Cardiac muscle cell (in vitro differentiated cells and primary cell): ENCODE measurements around the gene MUC4. TPM values are rescaled to one million over a fixed set of nuclear protein-coding genes. Genes with fewer than 3 reads are reported as not detected.

ENCODE experiments used
- DNase-seq, 2 donors: peaks; one replicate each; pipeline versions ENCODE4 v3.0.0 to v3.0.0-alpha.2; 2010 to 2017; ENCODE audit warnings: low read depth in 1 of 2, low spot score in 1 of 2
- H3K27ac ChIP-seq: fragments of 200-600 bp; sonication (generic); 2 replicates; pipeline ENCODE4 v1.5.1; 2016
- H3K27me3 ChIP-seq: fragments of 200-600 bp; sonication (generic); 2 replicates; pipeline ENCODE4 v1.6.0; 2016; ENCODE audit warnings: control low read depth
- H3K36me3 ChIP-seq: fragments of 200-600 bp; sonication (generic); 2 replicates; pipeline ENCODE4 v1.5.1; 2016; ENCODE audit warnings: control low read depth
- H3K4me1 ChIP-seq: fragments of 200-600 bp; sonication (generic); 2 replicates; pipeline ENCODE4 v1.8.1; 2017; ENCODE audit warnings: low read depth, mild to moderate bottlenecking, mixed run types
- H3K4me3 ChIP-seq: fragments of 200-600 bp; sonication (generic); 2 replicates; pipeline ENCODE4 v1.5.1; 2016; ENCODE audit warnings: mild to moderate bottlenecking
- H3K9me3 ChIP-seq: fragments of 200-600 bp; sonication (generic); 2 replicates; pipeline ENCODE4 v1.5.1; 2017; ENCODE audit warnings: low read depth, mild to moderate bottlenecking, control low read depth
- CTCF ChIP-seq: IDR thresholded peaks from 2 replicates; pipeline ENCODE4 v1.5.1; 2012; ENCODE audit warnings: low read depth, mild to moderate bottlenecking, low read length
- polyA plus RNA-seq: library from polyadenylated mRNA; unstranded; fragments of >200 nt; fragmentation: Nextera tagmentation; extraction: Ambion mirVana; gene quantifications from 2 replicates; pipeline ENCODE4 v1.2.1, GENCODE V29; 2016
- total RNA-seq: library from RNA; depleted of rRNA; stranded (reverse); fragments of >200 nt; gene quantifications from 2 replicates; pipeline ENCODE4 v1.2.3, GENCODE V29; 2016

MUC4 gene
- total RNA-seq (not detected in 2 replicates), polyA plus RNA-seq (0.16 and 0.25 TPM in 2 replicates)

GRCh38 chr3:195811756-195812155 lies at the start of gene MUC4:
Gene MUC4 (minus strand): TSS chr3:195811929. CDS start chr3:195811817, 112 bp downstream.
- Histone ChIP-seq H3K4me1 (peaks cover 3% of the 10 kb centered on the region), H3K27me3 (no peaks in the 10 kb centered on the region), H3K36me3 (no peaks in the 10 kb centered on the region), H3K27ac (no peak within 1 kb of the TSS), H3K9me3 (no peaks in the 10 kb centered on the region), H3K4me3 (no peak within 1 kb of the TSS)
- no peak for DNase-seq
- TF ChIP-seq CTCF, result no peak

GRCh38 chr3:195860456-195860855 lies 48.7 kb upstream of the MUC4 start:
- DNase-seq, result no peak
- TF ChIP-seq CTCF, result no peak
- Histone ChIP-seq H3K9me3 (no peaks in the 10 kb centered on the region), H3K36me3 (no peaks in the 10 kb centered on the region), H3K4me1 (no peaks in the 10 kb centered on the region), H3K27ac (no peak overlapping the region), H3K4me3 (no peak overlapping the region), H3K27me3 (no peaks in the 10 kb centered on the region)

- Histone ChIP-seq H3K4me1 (no peaks in the 10 kb centered on the region), H3K9me3 (no peaks in the 10 kb centered on the region), H3K36me3 (no peaks in the 10 kb centered on the region), H3K27ac (no peak overlapping the region), H3K4me3 (no peak overlapping the region), H3K27me3 (no peaks in the 10 kb centered on the region)
- DNase-seq, result no peak
- no peak for TF ChIP-seq CTCF
Measured at GRCh38 chr3:195859846-195860411, 48.2 kb upstream of the MUC4 start.

- no peaks in the 10 kb centered on the region for H3K36me3 ChIP-seq
- H3K4me1 ChIP-seq, result no peaks in the 10 kb centered on the region
- H3K27ac ChIP-seq, result no peak overlapping the region
- H3K27me3 ChIP-seq, result no peaks in the 10 kb centered on the region
- peak; percentile 65 to 75 for DNase-seq
- TF ChIP-seq CTCF, result peak; percentile 99
- no peaks in the 10 kb centered on the region for H3K9me3 ChIP-seq
- no peak overlapping the region for H3K4me3 ChIP-seq
Measured at GRCh38 chr3:195859061-195859845, 47.5 kb upstream of the MUC4 start.

GRCh38 chr3:195856410-195857084 lies 44.8 kb upstream of the MUC4 start:
- H3K4me1 ChIP-seq, result no peaks in the 10 kb centered on the region
- no peak overlapping the region for H3K4me3 ChIP-seq
- no peaks in the 10 kb centered on the region for H3K9me3 ChIP-seq
- no peaks in the 10 kb centered on the region for H3K27me3 ChIP-seq
- no peaks in the 10 kb centered on the region for H3K36me3 ChIP-seq
- no peak for TF ChIP-seq CTCF
- no peak overlapping the region for H3K27ac ChIP-seq
- DNase-seq, result no peak
